WTC11 (cell line): ENCODE data around the gene EIF3I.

Experiments used
- CREM ChIP-seq: sonication (generic); formaldehyde crosslinking; IDR thresholded peaks from 2 replicates; pipeline ENCODE4 v1.8.1; 2022; ENCODE audit warnings: mild to moderate bottlenecking, missing genetic modification reagents, moderate library complexity
- NR2C2 ChIP-seq: sonication (generic); formaldehyde crosslinking; IDR thresholded peaks from 2 replicates; pipeline ENCODE4 v1.8.0; 2022; ENCODE audit warnings: mild to moderate bottlenecking, missing genetic modification reagents
- TEAD1 ChIP-seq: sonication (generic); formaldehyde crosslinking; IDR thresholded peaks from 2 replicates; pipeline ENCODE4 v1.8.0; 2022; ENCODE audit warnings: mild to moderate bottlenecking, missing genetic modification reagents
- TF ChIP-seq, protein P1 (sequence below): sonication (generic); formaldehyde crosslinking; IDR thresholded peaks from 2 replicates; pipeline ENCODE4 v1.8.0; 2023; ENCODE audit warnings: missing genetic modification reagents

DNA sequence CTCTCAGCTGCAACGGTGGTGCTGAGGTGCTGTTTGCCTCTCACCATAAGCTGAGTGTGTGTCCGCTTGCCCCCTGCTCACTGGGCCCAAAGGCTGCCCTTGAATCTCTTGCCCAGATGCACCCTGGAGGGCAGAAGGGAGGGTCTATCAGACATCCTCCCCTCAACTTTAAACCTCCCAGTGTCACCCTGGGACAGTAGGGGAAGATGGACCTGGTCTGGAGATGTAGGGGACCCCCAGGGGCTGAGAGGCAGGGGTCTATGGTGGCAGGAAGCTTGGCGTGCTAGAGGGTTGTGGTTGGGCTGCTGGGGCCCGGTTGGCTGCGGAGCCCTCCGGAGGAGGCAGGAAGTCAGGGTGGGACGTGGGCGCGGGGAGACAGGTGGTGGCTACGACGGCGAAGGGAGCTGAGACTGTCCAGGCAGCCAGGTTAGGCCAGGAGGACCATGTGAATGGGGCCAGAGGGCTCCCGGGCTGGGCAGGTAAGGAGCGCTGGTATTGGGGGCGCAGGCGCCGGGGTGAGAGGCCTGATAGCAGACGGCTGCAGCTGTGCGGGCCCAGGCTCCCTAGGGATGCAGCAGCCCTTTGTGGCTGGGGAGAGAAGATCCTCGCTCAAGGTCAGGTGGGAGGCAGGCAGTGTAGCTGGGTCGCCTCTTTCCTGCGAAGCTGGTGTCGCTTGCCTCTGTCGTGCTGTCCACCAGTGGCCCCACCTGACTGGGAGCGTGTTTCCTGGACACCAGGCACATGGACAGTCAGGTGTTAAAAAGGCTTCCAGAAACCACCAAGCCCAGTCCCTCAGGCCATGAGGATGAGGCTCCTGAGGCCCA lies 28.9 kb downstream of the EIF3I start, which contains the start of gene LCK:
- no peak for TF ChIP-seq CREM (CRISPR knock-in tag)
- TF ChIP-seq, protein P1, sequence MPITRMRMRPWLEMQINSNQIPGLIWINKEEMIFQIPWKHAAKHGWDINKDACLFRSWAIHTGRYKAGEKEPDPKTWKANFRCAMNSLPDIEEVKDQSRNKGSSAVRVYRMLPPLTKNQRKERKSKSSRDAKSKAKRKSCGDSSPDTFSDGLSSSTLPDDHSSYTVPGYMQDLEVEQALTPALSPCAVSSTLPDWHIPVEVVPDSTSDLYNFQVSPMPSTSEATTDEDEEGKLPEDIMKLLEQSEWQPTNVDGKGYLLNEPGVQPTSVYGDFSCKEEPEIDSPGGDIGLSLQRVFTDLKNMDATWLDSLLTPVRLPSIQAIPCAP: no peak
- no peak for TF ChIP-seq NR2C2 (CRISPR knock-in tag)
- TF ChIP-seq TEAD1: no peak
